H9 (cell line): Measurements from ENCODE around the gene UNC50. TPM values are rescaled to one million over a fixed set of nuclear protein-coding genes. Genes with fewer than 3 reads are reported as not detected.

Experiments
- DNase-seq: peaks from one replicate; pipeline ENCODE4 v3.0.0-alpha.2; 2017
- H2AFZ ChIP-seq: one replicate; pipeline ENCODE4 v1.6.1; 2013; ENCODE audit warnings: mild to moderate bottlenecking, low read length, control low read depth, moderate library complexity
- H2AK5ac ChIP-seq: 2 replicates; pipeline ENCODE4 v1.6.1; 2013; ENCODE audit warnings: low read length, control low read depth, mixed read lengths; ENCODE audit not compliant: insufficient read length
- H2BK120ac ChIP-seq: one replicate; pipeline ENCODE4 v1.6.1; 2013; ENCODE audit warnings: low read depth, mild to moderate bottlenecking, low read length, control low read depth, inconsistent platforms; ENCODE audit not compliant: poor library complexity, severe bottlenecking
- H2BK12ac ChIP-seq: 2 replicates; pipeline ENCODE4 v1.6.1; 2013; ENCODE audit warnings: low read length, control low read depth, mixed read lengths, low read depth; ENCODE audit not compliant: insufficient read length
- H2BK15ac ChIP-seq: 2 replicates; pipeline ENCODE4 v1.6.1; 2013; ENCODE audit warnings: low read depth, low read length, control low read depth
- H2BK20ac ChIP-seq: one replicate; pipeline ENCODE4 v1.6.1; 2013; ENCODE audit warnings: low read depth, mild to moderate bottlenecking, low read length, control low read depth, inconsistent platforms; ENCODE audit not compliant: poor library complexity, severe bottlenecking
- H2BK5ac ChIP-seq: 2 replicates; pipeline ENCODE4 v1.6.1; 2013; ENCODE audit warnings: low read length, control low read depth, mixed read lengths; ENCODE audit not compliant: insufficient read length
- H3K14ac ChIP-seq: 2 replicates; pipeline ENCODE4 v1.6.1; 2013; ENCODE audit warnings: low read length, control low read depth; ENCODE audit not compliant: insufficient read depth
- H3K18ac ChIP-seq: 2 replicates; pipeline ENCODE4 v1.6.1; 2013; ENCODE audit warnings: low read depth, mild to moderate bottlenecking, mixed read lengths, low read length, control low read depth; ENCODE audit not compliant: insufficient read length
- H3K23ac ChIP-seq: 2 replicates; pipeline ENCODE4 v1.6.1; 2013; ENCODE audit warnings: low read length, control low read depth, mixed read lengths, low read depth; ENCODE audit not compliant: insufficient read length
- H3K23me2 ChIP-seq: 2 replicates; pipeline ENCODE4 v1.6.1; 2013; ENCODE audit warnings: low read depth, mild to moderate bottlenecking, mixed read lengths, low read length, control low read depth; ENCODE audit not compliant: insufficient read length, poor library complexity, severe bottlenecking
- H3K27ac ChIP-seq: 2 replicates; pipeline ENCODE4 v1.5.1; 2013; ENCODE audit warnings: low read length, control low read depth, mixed read lengths, low read depth; ENCODE audit not compliant: insufficient read length
- H3K27me3 ChIP-seq: 2 replicates; pipeline ENCODE4 v1.6.1; 2013; ENCODE audit warnings: low read length, control low read depth, inconsistent platforms; ENCODE audit not compliant: insufficient read depth
- H3K4ac ChIP-seq: 2 replicates; pipeline ENCODE4 v1.6.1; 2013; ENCODE audit warnings: low read depth, mild to moderate bottlenecking, control low read depth, inconsistent platforms, low read length, moderate library complexity
- H3K4me1 ChIP-seq: 2 replicates; pipeline ENCODE4 v1.6.1; 2013; ENCODE audit warnings: low read length, control low read depth, inconsistent platforms; ENCODE audit not compliant: insufficient read depth
- H3K4me2 ChIP-seq: 2 replicates; pipeline ENCODE4 v1.6.1; 2013; ENCODE audit warnings: low read length, control low read depth, mixed read lengths; ENCODE audit not compliant: insufficient read length, insufficient read depth
- H3K56ac ChIP-seq: 2 replicates; pipeline ENCODE4 v1.6.1; 2013; ENCODE audit warnings: low read depth, mild to moderate bottlenecking, mixed read lengths, low read length, control low read depth; ENCODE audit not compliant: insufficient read length
- H3K79me1 ChIP-seq: 2 replicates; pipeline ENCODE4 v1.6.1; 2013; ENCODE audit warnings: low read depth, mild to moderate bottlenecking, moderate library complexity, low read length, control low read depth, inconsistent platforms; ENCODE audit not compliant: insufficient read depth, poor library complexity, severe bottlenecking
- H3K79me2 ChIP-seq: 2 replicates; pipeline ENCODE4 v1.6.1; 2013; ENCODE audit warnings: low read length, control low read depth, inconsistent platforms; ENCODE audit not compliant: insufficient read depth
- H3K9ac ChIP-seq: 2 replicates; pipeline ENCODE4 v1.6.1; 2013; ENCODE audit warnings: low read length, control low read depth, mixed read lengths; ENCODE audit not compliant: insufficient read length; ENCODE audit errors: extremely low read depth
- H3K9me3 ChIP-seq: one replicate; pipeline ENCODE4 v1.6.1; 2013; ENCODE audit warnings: low read depth, low read length, inconsistent platforms; ENCODE audit not compliant: control insufficient read depth
- H3T11ph ChIP-seq: one replicate; pipeline ENCODE4 v1.6.1; 2013; ENCODE audit warnings: mild to moderate bottlenecking, low read length, control low read depth, inconsistent platforms
- H4K20me1 ChIP-seq: one replicate; pipeline ENCODE4 v1.6.1; 2013; ENCODE audit not compliant: control insufficient read depth, insufficient read length, insufficient read depth
- H4K5ac ChIP-seq: 2 replicates; pipeline ENCODE4 v1.6.1; 2013; ENCODE audit warnings: low read depth, mild to moderate bottlenecking, mixed read lengths, low read length, control low read depth; ENCODE audit not compliant: insufficient read length
- H4K8ac ChIP-seq: replicated peaks from 2 replicates; pipeline ENCODE4 v1.6.1; 2013; ENCODE audit warnings: low read length, control low read depth, mixed read lengths, low read depth; ENCODE audit not compliant: insufficient read length
- H4K91ac ChIP-seq: 2 replicates; pipeline ENCODE4 v1.6.1; 2013; ENCODE audit warnings: low read depth, mild to moderate bottlenecking, moderate library complexity, mixed read lengths, low read length, control low read depth; ENCODE audit not compliant: insufficient read length
- H3K27ac Mint-ChIP-seq, 3 experiments: 2 replicates in 2 of 3; 3 replicates in 1 of 3; pipeline ENCODE4 v1.8.0; 2020 to 2021; ENCODE audit warnings: mixed read lengths in 3 of 3, mild to moderate bottlenecking in 1 of 3, moderate library complexity in 1 of 3
- H3K27me3 Mint-ChIP-seq: 2 replicates; pipeline ENCODE4 v1.8.0; 2021; ENCODE audit warnings: low read depth, mild to moderate bottlenecking, moderate library complexity, mixed read lengths
- H3K36me3 Mint-ChIP-seq, 3 experiments: 2 replicates in 2 of 3; 3 replicates in 1 of 3; pipeline ENCODE4 v1.8.0; 2020 to 2021; ENCODE audit warnings: low read depth in 3 of 3, mixed read lengths in 3 of 3; ENCODE audit not compliant: insufficient read depth in 1 of 3
- H3K4me1 Mint-ChIP-seq, 2 experiments: 2 replicates each; pipeline ENCODE4 v1.8.0; 2020; ENCODE audit warnings: mixed read lengths in 2 of 2
- H3K4me3 Mint-ChIP-seq, 2 experiments: 2 replicates in 1 of 2; 3 replicates in 1 of 2; pipeline ENCODE4 v1.8.0; 2020 to 2021; ENCODE audit warnings: mild to moderate bottlenecking in 2 of 2, mixed read lengths in 2 of 2, moderate library complexity in 1 of 2
- H3K9me3 Mint-ChIP-seq, 2 experiments: 2 replicates in 1 of 2; 3 replicates in 1 of 2; pipeline ENCODE4 v1.8.0; 2020; ENCODE audit warnings: mild to moderate bottlenecking in 2 of 2, mixed read lengths in 2 of 2, moderate library complexity in 1 of 2
- CTCF ChIP-seq: fragments of 200-600 bp; sonication (generic); conservative IDR thresholded peaks from 3 replicates; pipeline ENCODE4 v1.8.0; 2021; ENCODE audit warnings: antibody characterized with exemption, mild to moderate bottlenecking
- WGBS: extraction: QIAGEN DNeasy Blood & Tissue Kit; methylation state at CpG from one replicate; pipeline ENCODE4 v1.1.7; 2013; ENCODE audit warnings: missing lambda C conversion rate, low lambda C conversion rate, mixed read lengths; ENCODE audit not compliant: insufficient read length; ENCODE audit errors: extremely low coverage; 5-methylcytosine and 5-hydroxymethylcytosine counted together
- total RNA-seq: library from RNA; stranded (reverse); gene quantifications from 2 replicates; pipeline ENCODE4 v1.2.1, GENCODE V29; 2021

Gene UNC50
- total RNA-seq, 1 experiment from 2014 or later, result 35.4 TPM

- Histone ChIP-seq H3K79me1 (no peaks in the 10 kb centered on the region), H3K23ac (no peak overlapping the region), H2BK120ac (no peak overlapping the region), H3K14ac (no peak overlapping the region), H2AFZ (no peak overlapping the region), H3K18ac (no peak overlapping the region), H3T11ph (no peak overlapping the region), H3K27me3 (no peaks in the 10 kb centered on the region), H3K4me1 (no peaks in the 10 kb centered on the region), H2AK5ac (no peak overlapping the region), H3K23me2 (no peaks in the 10 kb centered on the region), H4K5ac (no peak overlapping the region), H2BK5ac (no peak overlapping the region), H3K9ac (no peak overlapping the region), H3K4me2 (no peak overlapping the region), H4K8ac (no peak overlapping the region), H2BK20ac (no peak overlapping the region), H2BK12ac (no peak overlapping the region), H4K91ac (no peak overlapping the region), H4K20me1 (no peaks in the 10 kb centered on the region), H3K9me3 (no peaks in the 10 kb centered on the region), H3K4ac (no peak overlapping the region), H3K56ac (no peak overlapping the region), H3K79me2 (no peaks in the 10 kb centered on the region), H2BK15ac (no peak overlapping the region), H3K27ac (no peak overlapping the region)
- DNase-seq, result no peak
- Mint-ChIP-seq H3K27ac (no peak overlapping the region), H3K27me3 (no peaks in the 10 kb centered on the region), H3K9me3 (no peaks in the 10 kb centered on the region), H3K4me1 (peaks cover 0 to 3% of the 10 kb centered on the region in 2 experiments; a peak in 1 of 4 replicates), H3K36me3 (peaks cover 14 to 45% (median 44%) of the 10 kb centered on the region in 3 experiments; a peak in 6 of 7 replicates), H3K4me3 (no peak overlapping the region)
- no peak for TF ChIP-seq CTCF
- WGBS, result no CpG with 5 or more reads among the region's 5 CpGs
These were observed 8.8 kb downstream of the UNC50 start for GRCh38 chr2:98617149-98617548.
